AG04450 (cell line): ENCODE data around the gene SOD1. TPM values are rescaled to one million over a fixed set of nuclear protein-coding genes. Genes with fewer than 3 reads are reported as not detected.
"Not testable (repeated sequence)": the region's sequence is repeated elsewhere in the genome, so short reads cannot be mapped to it uniquely, and the experiment has no call there.

Experiments used
- CTCF ChIA-PET: fragments of 300-600, 350-600 bp; formaldehyde crosslinking; extraction: SDS; loops from one replicate; lab custom pipeline; 2022; ENCODE audit warnings: antibody characterized with exemption, inconsistent platforms; lab: Charles Lee
- POLR2A ChIA-PET: fragments of 350-600 bp; formaldehyde crosslinking; extraction: SDS; loops from one replicate; lab custom pipeline; 2021; ENCODE audit warnings: antibody characterized with exemption, inconsistent platforms; lab: Yijun Ruan, JAX
- DNase-seq: peaks from one replicate; pipeline ENCODE4 v3.0.0-alpha.2; 2011; ENCODE audit warnings: low read depth, low spot score
- H3K27ac ChIP-seq: one replicate; pipeline ENCODE4 v1.5.1; 2012; ENCODE audit warnings: low read depth, low read length, control low read depth
- H3K27me3 ChIP-seq: one replicate; pipeline ENCODE4 v1.6.0; 2012; ENCODE audit warnings: low read length; ENCODE audit not compliant: control insufficient read depth, insufficient read depth
- H3K4me3 ChIP-seq: 2 replicates; pipeline ENCODE4 v1.5.1; 2011; ENCODE audit warnings: mild to moderate bottlenecking, low read depth, low read length, control low read depth
- H3K9me3 ChIP-seq: 2 replicates; pipeline ENCODE4 v1.5.1; 2012; ENCODE audit warnings: low read length; ENCODE audit not compliant: control insufficient read depth, insufficient read depth
- CTCF ChIP-seq: IDR thresholded peaks from 2 replicates; pipeline ENCODE4 v1.5.1; 2011; ENCODE audit warnings: low read depth, low read length, control low read depth, inconsistent platforms
- polyA plus RNA-seq: library from polyadenylated mRNA; depleted of rRNA; stranded (reverse); fragments of >200 nt; gene quantifications from 2 replicates; pipeline ENCODE4 v1.2.3, GENCODE V29; 2011

SOD1 gene
- polyA plus RNA-seq, 1 experiment, result 433 TPM

GRCh38 chr21:31660259-31660565, 719 bp downstream of the SOD1 start:
- CTCF ChIA-PET, result interaction anchor here (0.6 kb wide), 1 partner anchor 568 kb away, joined by 3 read pairs; no protein-coding TSS in a partner anchor
- H3K27me3 ChIP-seq, result no peaks in the 10 kb centered on the region
- no peak for TF ChIP-seq CTCF
- peak overlapping the region; percentile 11 for H3K27ac ChIP-seq
- peak overlapping the region; percentile 100 for H3K4me3 ChIP-seq
- POLR2A ChIA-PET, result no interaction called here
- H3K9me3 ChIP-seq, result no peaks in the 10 kb centered on the region
- DNase-seq, result no peak

GRCh38 chr21:31660591-31660990, 1.1 kb downstream of the SOD1 start:
- H3K27ac ChIP-seq, result peak overlapping the region; percentile 11
- no peak for TF ChIP-seq CTCF

GRCh38 chr21:31663584-31664249, 4.2 kb downstream of the SOD1 start:
- ChIA-PET POLR2A (no interaction called here), CTCF (interaction anchor here (0.5 kb wide), 1 partner anchor 535 kb away, joined by 4 read pairs; no protein-coding TSS in a partner anchor)
- Histone ChIP-seq H3K27me3 (no peaks in the 10 kb centered on the region), H3K27ac (no peak overlapping the region), H3K4me3 (no peak overlapping the region), H3K9me3 (no peaks in the 10 kb centered on the region)
- TF ChIP-seq CTCF, result no peak
- DNase-seq, result no peak

More at GRCh38 chr21:31660591-31660990, 1.1 kb downstream of the SOD1 start:
- ChIA-PET CTCF (interaction anchor here (0.6 kb wide), 1 partner anchor 569 kb away, joined by 3 read pairs; no protein-coding TSS in a partner anchor), POLR2A (no interaction called here)
- Histone ChIP-seq H3K27me3 (no peaks in the 10 kb centered on the region), H3K9me3 (no peaks in the 10 kb centered on the region), H3K4me3 (peak overlapping the region; percentile 100)
- DNase-seq, result no peak

GRCh38 chr21:31665397-31665796, 5.9 kb downstream of the SOD1 start:
- Histone ChIP-seq H3K4me3 (no peak overlapping the region), H3K27ac (no peak overlapping the region), H3K27me3 (no peaks in the 10 kb centered on the region), H3K9me3 (no peaks in the 10 kb centered on the region)
- DNase-seq, result no peak
- no peak for TF ChIP-seq CTCF
- CTCF ChIA-PET, result no interaction called here
- POLR2A ChIA-PET, result no interaction called here

- DNase-seq, H3K27me3 ChIP-seq, H3K4me3 ChIP-seq, POLR2A ChIA-PET, H3K9me3 ChIP-seq, CTCF ChIA-PET, H3K27ac ChIP-seq: not testable (repeated sequence)
These were observed 6.4 kb downstream of the SOD1 start for GRCh38 chr21:31665869-31666268.
